WERI-Rb-1 (cell line): ENCODE measurements around the gene FAIM2.

Source experiments
- DNase-seq: peaks from one replicate; pipeline ENCODE4 v3.0.0-alpha.2; 2020
- H3K27ac ChIP-seq: fragments of 250-450 bp; sonication (Bioruptor Pico); 2 replicates; pipeline ENCODE4 v1.5.1; 2020; ENCODE audit warnings: mild to moderate bottlenecking, moderate library complexity
- H3K27me3 ChIP-seq: fragments of 250-450 bp; sonication (Bioruptor Pico); 2 replicates; pipeline ENCODE4 v1.5.1; 2021; ENCODE audit warnings: mild to moderate bottlenecking, low read depth, moderate library complexity; ENCODE audit not compliant: insufficient read depth, severe bottlenecking
- H3K36me3 ChIP-seq: fragments of 250-450 bp; sonication (Bioruptor Pico); 2 replicates; pipeline ENCODE4 v1.5.1; 2020; ENCODE audit warnings: mild to moderate bottlenecking, moderate library complexity
- H3K4me3 ChIP-seq: 2 replicates; pipeline ENCODE4 v1.5.1; 2011; ENCODE audit warnings: low read depth, mild to moderate bottlenecking, control low read depth, low read length
- H3K9me3 ChIP-seq: fragments of 250-450 bp; sonication (Bioruptor Pico); 2 replicates; pipeline ENCODE4 v1.5.1; 2021; ENCODE audit warnings: mild to moderate bottlenecking, moderate library complexity; ENCODE audit not compliant: severe bottlenecking
- TF ChIP-seq, protein P1 (sequence below): IDR thresholded peaks from 2 replicates; pipeline ENCODE4 v1.5.1; 2011; ENCODE audit warnings: low read depth, mild to moderate bottlenecking, control low read depth, inconsistent platforms, low read length

Gene FAIM2

DNA sequence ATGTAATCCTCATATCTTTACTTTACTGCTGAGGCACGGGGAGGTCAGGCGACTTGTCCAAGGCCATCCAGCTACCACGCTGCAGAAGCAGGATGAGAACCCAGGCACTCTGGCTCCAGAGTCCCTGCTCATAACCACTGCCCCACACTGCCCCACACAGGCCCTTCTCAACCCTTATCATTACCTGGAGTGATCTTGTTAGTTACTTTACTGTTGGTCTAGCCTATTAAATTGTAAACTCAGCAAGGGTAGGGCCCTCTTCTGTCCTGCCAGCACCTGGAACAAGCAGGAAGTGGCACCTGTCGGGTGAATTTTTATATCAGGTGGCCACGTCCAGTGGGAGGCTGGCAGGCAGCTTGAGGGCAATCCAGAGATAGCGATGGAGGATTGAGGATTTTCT, 12.2 kb downstream of the FAIM2 start:
- Histone ChIP-seq H3K27me3 (no peaks in the 10 kb centered on the region), H3K9me3 (no peaks in the 10 kb centered on the region), H3K27ac (no peak overlapping the region), H3K4me3 (no peak overlapping the region), H3K36me3 (no peaks in the 10 kb centered on the region)
- no peak for DNase-seq
- TF ChIP-seq, protein P1, sequence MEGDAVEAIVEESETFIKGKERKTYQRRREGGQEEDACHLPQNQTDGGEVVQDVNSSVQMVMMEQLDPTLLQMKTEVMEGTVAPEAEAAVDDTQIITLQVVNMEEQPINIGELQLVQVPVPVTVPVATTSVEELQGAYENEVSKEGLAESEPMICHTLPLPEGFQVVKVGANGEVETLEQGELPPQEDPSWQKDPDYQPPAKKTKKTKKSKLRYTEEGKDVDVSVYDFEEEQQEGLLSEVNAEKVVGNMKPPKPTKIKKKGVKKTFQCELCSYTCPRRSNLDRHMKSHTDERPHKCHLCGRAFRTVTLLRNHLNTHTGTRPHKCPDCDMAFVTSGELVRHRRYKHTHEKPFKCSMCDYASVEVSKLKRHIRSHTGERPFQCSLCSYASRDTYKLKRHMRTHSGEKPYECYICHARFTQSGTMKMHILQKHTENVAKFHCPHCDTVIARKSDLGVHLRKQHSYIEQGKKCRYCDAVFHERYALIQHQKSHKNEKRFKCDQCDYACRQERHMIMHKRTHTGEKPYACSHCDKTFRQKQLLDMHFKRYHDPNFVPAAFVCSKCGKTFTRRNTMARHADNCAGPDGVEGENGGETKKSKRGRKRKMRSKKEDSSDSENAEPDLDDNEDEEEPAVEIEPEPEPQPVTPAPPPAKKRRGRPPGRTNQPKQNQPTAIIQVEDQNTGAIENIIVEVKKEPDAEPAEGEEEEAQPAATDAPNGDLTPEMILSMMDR = no peak

DNA sequence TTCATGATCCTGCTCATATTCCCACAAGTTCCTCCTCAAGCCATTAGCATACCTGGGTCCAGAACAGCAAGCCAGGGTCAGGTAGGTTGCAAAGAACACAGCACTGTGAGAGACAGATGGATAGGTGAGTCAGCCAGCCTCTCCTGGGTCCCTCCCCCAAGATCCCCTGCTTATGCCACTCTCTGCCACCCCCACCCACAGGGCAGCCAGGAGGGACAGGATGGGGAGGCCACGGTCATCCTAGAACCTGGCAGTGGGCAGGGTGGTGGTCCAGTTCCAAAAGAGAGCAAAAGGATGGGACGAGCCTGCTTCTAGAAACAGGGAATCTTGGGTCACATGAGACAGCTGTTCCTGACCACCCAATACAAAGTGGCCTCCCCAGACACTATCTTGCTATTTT, 12.7 kb downstream of the FAIM2 start:
- H3K36me3 ChIP-seq = no peaks in the 10 kb centered on the region
- H3K4me3 ChIP-seq = no peak overlapping the region
- no peak for DNase-seq
- H3K27ac ChIP-seq = no peak overlapping the region
- no peaks in the 10 kb centered on the region for H3K9me3 ChIP-seq
- TF ChIP-seq, protein P1 = no peak
- no peaks in the 10 kb centered on the region for H3K27me3 ChIP-seq

DNA sequence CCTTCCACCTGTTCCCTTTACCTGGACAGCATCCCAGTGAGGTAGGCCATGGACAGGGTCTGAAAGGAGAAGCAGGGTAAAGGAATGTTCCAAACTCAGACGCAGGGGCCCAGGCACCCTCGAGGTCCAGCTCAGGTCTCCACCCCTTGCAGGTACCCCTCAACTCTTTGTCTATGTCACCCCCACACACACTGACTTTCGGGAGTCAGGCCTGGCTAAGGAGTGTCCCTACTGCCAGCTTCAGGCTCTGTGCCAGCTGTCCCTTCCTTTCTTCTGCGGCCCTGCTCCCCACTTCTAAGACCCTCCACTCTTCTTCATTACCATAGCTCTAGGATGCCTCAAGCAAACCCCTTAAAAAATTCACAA, 13.6 kb downstream of the FAIM2 start:
- Histone ChIP-seq H3K36me3 (no peaks in the 10 kb centered on the region), H3K27me3 (no peaks in the 10 kb centered on the region), H3K4me3 (no peak overlapping the region), H3K27ac (no peak overlapping the region), H3K9me3 (no peaks in the 10 kb centered on the region)
- TF ChIP-seq, protein P1 = no peak
- no peak for DNase-seq

DNA sequence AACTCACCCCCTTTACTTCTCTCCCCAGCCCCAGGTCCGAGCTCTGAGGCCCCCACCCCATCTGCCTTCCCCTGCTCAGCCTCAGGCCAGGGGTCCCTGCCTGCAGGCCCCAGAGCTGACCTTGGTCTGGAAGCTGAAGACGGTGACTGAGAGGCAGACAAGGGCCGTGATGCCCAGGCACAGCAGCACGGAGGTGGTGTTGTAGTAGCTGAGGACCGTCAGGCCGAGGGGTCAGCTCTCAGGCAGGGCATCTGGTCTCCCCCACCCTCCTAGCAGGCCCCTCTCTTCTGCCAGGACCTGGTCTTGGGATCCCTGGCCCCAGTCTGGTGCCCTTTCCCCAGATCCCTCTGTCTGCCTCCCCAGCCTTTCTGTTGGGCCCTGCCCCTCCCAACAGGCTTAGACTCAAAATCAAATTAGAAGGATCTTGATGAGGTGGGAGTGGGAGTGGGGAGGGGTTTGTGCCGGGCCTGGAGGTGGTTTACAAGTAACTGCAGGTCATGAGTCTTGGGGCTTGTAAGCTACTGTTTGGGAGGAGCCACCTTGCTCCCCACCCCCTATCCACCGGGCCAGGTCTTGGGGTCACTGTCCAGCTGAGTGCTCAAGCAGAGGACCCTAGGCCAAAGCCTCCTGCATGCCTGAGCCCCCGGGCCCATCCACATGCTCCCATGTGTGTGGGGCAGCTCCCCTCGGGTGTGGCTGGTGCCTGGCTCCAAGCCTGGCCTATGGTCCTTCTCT, 14.2 kb downstream of the FAIM2 start:
- H3K9me3 ChIP-seq = no peaks in the 10 kb centered on the region
- H3K27ac ChIP-seq = no peak overlapping the region
- no peaks in the 10 kb centered on the region for H3K36me3 ChIP-seq
- no peaks in the 10 kb centered on the region for H3K27me3 ChIP-seq
- TF ChIP-seq, protein P1 = no peak
- no peak overlapping the region for H3K4me3 ChIP-seq
- no peak for DNase-seq

DNA sequence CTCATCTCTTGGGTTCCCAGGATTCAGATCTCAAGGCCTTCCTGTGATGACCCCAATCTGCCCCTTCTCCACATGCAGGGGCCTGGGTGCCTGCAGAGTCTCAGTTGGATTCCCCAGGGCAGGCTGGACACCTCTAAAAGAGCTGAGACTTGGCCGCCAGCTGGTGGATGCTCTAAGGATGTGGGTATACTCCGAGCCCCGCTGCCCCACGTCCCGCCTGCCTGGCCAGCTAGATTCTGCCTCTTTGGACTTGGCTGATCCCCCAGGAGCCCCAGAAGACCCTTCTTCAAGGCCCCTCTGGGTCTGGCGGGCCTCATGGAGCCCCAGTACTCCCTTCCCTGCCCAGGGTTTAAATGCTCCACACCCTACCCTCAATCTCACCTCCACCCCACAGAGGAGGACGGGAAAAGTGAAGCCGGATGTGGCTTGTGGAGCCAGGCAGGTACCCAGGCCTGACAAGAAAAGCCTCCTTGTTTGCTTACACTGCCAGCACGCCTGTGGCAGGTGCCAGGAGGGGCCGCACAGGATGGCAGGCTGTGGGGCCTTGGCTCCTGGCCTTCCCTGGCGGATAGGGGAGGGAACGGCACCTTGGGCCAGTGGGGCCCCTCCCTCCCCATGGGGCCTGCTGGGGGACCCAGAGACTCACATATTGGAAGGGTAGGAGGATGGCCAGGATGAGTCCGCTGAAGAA, 15.1 kb downstream of the FAIM2 start:
- Histone ChIP-seq H3K4me3 (no peak overlapping the region), H3K9me3 (no peaks in the 10 kb centered on the region), H3K27me3 (no peaks in the 10 kb centered on the region), H3K36me3 (no peaks in the 10 kb centered on the region), H3K27ac (no peak overlapping the region)
- no peak for DNase-seq
- TF ChIP-seq, protein P1 = no peak
